Right lobe of liver (tissue), 6 donors: ENCODE measurements around the gene PELI1. TPM values are rescaled to one million over a fixed set of nuclear protein-coding genes. Genes with fewer than 3 reads are reported as not detected.

ENCODE experiments used
- ATAC-seq, 4 donors: fragments of 200-7000 bp; cut with Tn5 transposase; one replicate each; pipeline ENCODE4 v1.9.1; 2020; ENCODE audit warnings: mild to moderate bottlenecking in 4 of 4, moderate library complexity in 4 of 4
- DNase-seq, 3 donors: peaks; one replicate each; pipeline ENCODE4 v3.0.0-alpha.2; 2020
- H3K27ac ChIP-seq, 3 donors: fragments of 200-600 bp; one replicate each; pipeline ENCODE4 v1.8.0; 2022
- H3K27me3 ChIP-seq, 2 donors: fragments of 200-600 bp; one replicate each; pipeline ENCODE4 v1.8.0; 2022
- H3K36me3 ChIP-seq, 4 donors: fragments of 200-600 bp; sonication (generic) in 1 of 4; one replicate each; pipeline versions ENCODE4 v1.5.1 to v1.8.0; 2017 to 2022; ENCODE audit warnings: control low read depth in 1 of 4
- H3K4me1 ChIP-seq, 4 donors: fragments of 200-600 bp; sonication (generic) in 1 of 4; one replicate each; pipeline versions ENCODE4 v1.5.1 to v1.8.0; 2017 to 2022; ENCODE audit warnings: control low read depth in 1 of 4
- H3K4me3 ChIP-seq, 3 donors: fragments of 200-600 bp; one replicate each; pipeline ENCODE4 v1.8.0; 2022
- H3K9me3 ChIP-seq, 4 donors: fragments of 200-600 bp; sonication (generic) in 1 of 4; one replicate each; pipeline versions ENCODE4 v1.5.1 to v1.8.0; 2017 to 2022; ENCODE audit warnings: control low read depth in 1 of 4
- POLR2A ChIP-seq: fragments of 450-650 bp; IDR thresholded peaks from one replicate; pipeline ENCODE4 v1.6.1; 2017; ENCODE audit warnings: antibody characterized with exemption, mild to moderate bottlenecking
- WGBS: methylation state at CpG from one replicate; pipeline ENCODE4 v1.1.6; 2018; ENCODE audit warnings: low coverage, low lambda C conversion rate; ENCODE audit not compliant: insufficient coverage; ENCODE audit errors: missing lambda C conversion rate; 5-methylcytosine and 5-hydroxymethylcytosine counted together
- intact Hi-C, 2 donors: fragments of 100-400 bp; cut with DNase I; formaldehyde crosslinking; loops; one replicate each; pipeline versions ENCODE4 v1.11.2 to v1.14.1; 2022
- total RNA-seq, 6 experiments: library from RNA; depleted of rRNA in 2 of 6; stranded (reverse); fragments of >200 nt in 2 of 6; fragmentation: NEBNext Ultra II Directional in 3 of 6; extraction: Animal tissue kit (Norgen Biotek cat#: 25700) in 3 of 6; gene quantifications; one replicate each; pipeline versions ENCODE4 v1.1.0 to v1.2.4, GENCODE V29; 2016 to 2023
- TF ChIP-seq, protein P1 (sequence below), 4 donors: fragments of 200-600 bp in 3 of 4; fragments of 450-650 bp in 1 of 4; IDR thresholded peaks; one replicate each; pipeline versions ENCODE4 v1.5.1 to v1.8.0; 2016 to 2022; ENCODE audit warnings: antibody characterized with exemption in 4 of 4, mild to moderate bottlenecking in 2 of 4
- donor health status: DM: no; HTN: yes; CAD: no.
- donor health status: DM: no; HTN: no; CAD: no.
- donor health status: DM: no; HTN: no; CAD: no.
- donor health status: DM: no; HTN: yes; CAD: no.
- donor health status: DM: no; HTN: yes; CAD: no.

Gene PELI1
- total RNA-seq, 6 experiments from 2014 or later = 4.7 to 18.8 (median 8.3) TPM

DNA sequence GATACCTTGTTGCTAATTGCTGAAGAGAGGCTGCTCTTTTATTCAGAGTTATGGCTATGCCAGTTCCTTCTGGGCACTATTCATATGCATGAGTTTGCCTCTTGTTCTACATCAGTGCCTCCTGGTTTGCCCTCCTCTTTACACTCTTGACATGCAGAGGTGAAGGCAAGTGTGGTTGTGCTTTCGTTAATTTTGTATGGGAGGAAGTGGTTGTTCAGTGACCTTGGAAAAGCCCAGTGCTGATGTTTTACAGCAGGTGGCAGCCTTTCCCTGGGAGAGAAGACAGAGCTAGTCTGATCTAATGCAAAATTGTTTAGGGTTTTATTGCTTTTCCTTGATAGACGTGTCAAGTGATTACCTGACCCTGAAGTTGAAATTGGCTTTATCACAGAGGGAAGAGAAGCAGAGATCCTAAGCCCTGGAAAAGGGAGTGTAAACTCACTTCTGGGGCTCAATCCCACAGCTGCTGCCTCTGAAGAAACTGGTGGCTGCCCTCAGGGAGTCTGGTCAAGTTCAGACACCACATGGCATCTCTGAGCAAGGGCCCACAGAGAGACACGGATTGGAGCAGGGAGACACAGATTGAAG lies 94.5 kb downstream of the PELI1 start:
- WGBS = 0% methylated on average over 3 of the region's 3 CpGs
- DNase-seq (peak in 2 of 3 donors; percentile 34 to 73), ATAC-seq (peak; percentile 96 to 98 (median 96))
- TF ChIP-seq POLR2A = no peak
- TF ChIP-seq, protein P1, sequence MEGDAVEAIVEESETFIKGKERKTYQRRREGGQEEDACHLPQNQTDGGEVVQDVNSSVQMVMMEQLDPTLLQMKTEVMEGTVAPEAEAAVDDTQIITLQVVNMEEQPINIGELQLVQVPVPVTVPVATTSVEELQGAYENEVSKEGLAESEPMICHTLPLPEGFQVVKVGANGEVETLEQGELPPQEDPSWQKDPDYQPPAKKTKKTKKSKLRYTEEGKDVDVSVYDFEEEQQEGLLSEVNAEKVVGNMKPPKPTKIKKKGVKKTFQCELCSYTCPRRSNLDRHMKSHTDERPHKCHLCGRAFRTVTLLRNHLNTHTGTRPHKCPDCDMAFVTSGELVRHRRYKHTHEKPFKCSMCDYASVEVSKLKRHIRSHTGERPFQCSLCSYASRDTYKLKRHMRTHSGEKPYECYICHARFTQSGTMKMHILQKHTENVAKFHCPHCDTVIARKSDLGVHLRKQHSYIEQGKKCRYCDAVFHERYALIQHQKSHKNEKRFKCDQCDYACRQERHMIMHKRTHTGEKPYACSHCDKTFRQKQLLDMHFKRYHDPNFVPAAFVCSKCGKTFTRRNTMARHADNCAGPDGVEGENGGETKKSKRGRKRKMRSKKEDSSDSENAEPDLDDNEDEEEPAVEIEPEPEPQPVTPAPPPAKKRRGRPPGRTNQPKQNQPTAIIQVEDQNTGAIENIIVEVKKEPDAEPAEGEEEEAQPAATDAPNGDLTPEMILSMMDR (IDR thresholded peaks at IDR 0.05) = peak; percentile 83 to 93 (median 90)
- H3K27ac ChIP-seq = no peak overlapping the region
- H3K4me1 ChIP-seq = no peaks in the 10 kb centered on the region
- no peaks in the 10 kb centered on the region for H3K9me3 ChIP-seq
- no peaks in the 10 kb centered on the region for H3K27me3 ChIP-seq
- no peak overlapping the region for H3K4me3 ChIP-seq
- no peaks in the 10 kb centered on the region for H3K36me3 ChIP-seq
- intact Hi-C loops = loop anchor here (5.0 to 10.0 kb wide), 2 partner anchors 273 to 275 kb away; no protein-coding TSS in a partner anchor

DNA sequence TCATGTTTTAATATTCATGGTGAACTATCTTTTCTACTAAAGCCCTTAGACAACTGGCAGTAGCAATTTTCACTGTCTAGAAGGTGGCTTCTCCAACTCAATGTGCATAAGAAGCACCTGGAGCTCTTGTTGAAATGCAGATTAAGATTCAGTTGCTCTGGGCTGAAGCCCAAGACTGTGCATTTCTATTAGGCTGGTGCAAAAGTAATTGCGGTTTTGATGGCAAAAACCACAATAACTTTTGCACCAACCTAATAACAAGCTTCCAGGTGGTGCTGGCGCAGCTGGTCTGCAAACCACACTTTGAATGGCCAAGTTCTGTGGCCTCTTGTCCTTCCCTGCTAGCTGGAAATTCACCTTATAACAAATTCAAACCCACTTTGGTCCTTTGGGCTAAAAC lies 98.3 kb downstream of the PELI1 start:
- H3K9me3 ChIP-seq = no peaks in the 10 kb centered on the region
- H3K4me1 ChIP-seq = no peaks in the 10 kb centered on the region
- 90% methylated on average over 2 of the region's 2 CpGs for WGBS
- intact Hi-C loops = loop anchor here in 1 of 2 donors (5.0 kb wide), 1 partner anchor 276 kb away; no protein-coding TSS in a partner anchor
- DNase-seq (no peak), ATAC-seq (no peak)
- H3K27ac ChIP-seq = no peak overlapping the region
- no peak overlapping the region for H3K4me3 ChIP-seq
- no peaks in the 10 kb centered on the region for H3K27me3 ChIP-seq
- H3K36me3 ChIP-seq = no peaks in the 10 kb centered on the region
- TF ChIP-seq, protein P1 (IDR thresholded peaks at IDR 0.05) = no peak
- TF ChIP-seq POLR2A = no peak

Other genes with a start within 250 kb of the PELI1 start
- 10 to 100 TPM; 11.6 to 12.5 (median 12.2) TPM for gene VPS54, start 125.0 kb downstream of the PELI1 start, total RNA-seq